ENCODE measurements around the gene AIMP1.
"Not testable (repeated sequence)": the region's sequence is repeated elsewhere in the genome, so short reads cannot be mapped to it uniquely, and the experiment has no call there.

The AIMP1 gene

DNA sequence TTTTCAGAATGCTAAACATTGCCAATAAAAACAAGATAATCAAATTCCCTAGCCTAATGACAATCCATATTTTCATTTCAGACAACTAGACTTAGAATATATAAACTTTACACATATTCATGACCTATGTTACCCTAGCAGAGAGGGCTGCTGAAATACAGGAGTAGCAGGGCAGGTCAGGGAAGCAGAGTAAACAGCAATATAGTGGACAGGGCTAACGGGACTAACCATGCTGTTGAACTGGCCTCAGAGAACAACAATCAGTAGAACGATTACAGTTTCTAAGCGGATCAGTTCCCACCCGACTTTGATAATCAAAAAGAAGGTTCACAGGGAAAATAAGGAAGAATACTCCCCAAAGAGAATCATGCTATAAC, 14.3 kb upstream of the AIMP1 start:
- Mint-ChIP-seq H3K36me3 (peaks cover 53% of the 10 kb centered on the region), H3K4me1 (peaks cover 5% of the 10 kb centered on the region), H3K4me3 (no peak overlapping the region), H3K9me3 (no peaks in the 10 kb centered on the region), H3K27ac (no peak overlapping the region)
- DNase-seq (ENCODE audit: low spot score in 2 of 2) (no peak), ATAC-seq (no peak)

DNA sequence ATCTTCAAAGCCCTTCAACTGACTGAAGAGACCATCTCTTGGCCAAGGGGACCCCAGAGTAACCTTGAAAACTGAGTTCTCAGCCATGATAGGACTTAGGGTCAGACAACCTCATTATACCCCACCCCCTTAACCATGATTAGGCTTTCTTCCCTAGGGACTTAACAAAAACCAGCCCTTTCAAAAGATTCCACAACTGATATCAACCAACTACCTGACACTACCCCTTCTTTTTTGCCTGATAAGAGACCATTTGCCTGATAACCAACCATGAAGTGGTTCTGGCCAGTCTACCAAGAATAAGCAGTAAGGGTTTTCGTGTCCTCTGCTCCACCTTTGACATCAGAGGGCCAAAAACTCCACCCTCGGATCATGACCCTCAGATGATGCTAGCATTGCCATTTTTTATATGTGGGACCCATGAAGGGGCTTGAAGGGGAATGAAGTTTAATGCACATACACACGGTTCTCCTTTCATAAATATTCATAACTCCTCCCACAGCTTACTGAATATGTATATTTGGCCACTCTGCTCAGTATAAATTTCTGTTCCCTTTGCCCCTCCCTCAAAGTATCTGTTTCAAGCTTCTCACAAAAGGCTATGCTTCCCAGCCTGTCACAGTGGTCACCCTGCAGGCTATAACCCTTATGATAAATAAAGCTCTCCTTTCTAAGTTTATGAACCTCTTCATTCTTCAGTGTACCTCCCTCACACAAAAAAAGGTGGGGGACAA, 12.6 kb upstream of the AIMP1 start:
- Mint-ChIP-seq H3K4me3 (no peak overlapping the region), H3K9me3 (no peaks in the 10 kb centered on the region), H3K36me3 (peaks cover 43% of the 10 kb centered on the region), H3K4me1 (peaks cover 5% of the 10 kb centered on the region), H3K27ac (no peak overlapping the region)
- ATAC-seq (no peak), DNase-seq (ENCODE audit: low spot score in 2 of 2) (no peak)

DNA sequence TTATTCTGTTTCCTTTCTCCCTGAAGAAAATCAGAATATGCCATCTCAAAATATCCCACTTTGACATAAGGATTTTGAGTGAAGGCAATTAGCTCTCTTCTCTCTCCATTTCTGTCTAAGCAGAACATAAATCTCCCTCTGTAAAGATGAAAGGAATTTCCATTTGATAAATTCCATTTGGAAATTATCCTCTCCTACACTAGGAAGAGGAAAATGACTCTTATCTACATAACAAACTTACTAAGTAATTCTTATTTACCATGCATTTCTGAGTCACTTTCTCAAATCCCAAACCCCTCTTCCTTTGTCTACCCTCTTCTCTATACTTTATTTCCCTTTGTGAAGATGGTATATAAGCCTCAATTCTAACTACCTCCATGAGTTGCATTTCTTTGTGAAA, 11.7 kb upstream of the AIMP1 start:
- ATAC-seq (no peak), DNase-seq (ENCODE audit: low spot score in 2 of 2) (no peak)
- Mint-ChIP-seq H3K36me3 (peaks cover 39% of the 10 kb centered on the region), H3K27ac (peak overlapping the region; percentile 20), H3K4me1 (peaks cover 5% of the 10 kb centered on the region), H3K9me3 (no peaks in the 10 kb centered on the region), H3K4me3 (no peak overlapping the region)

DNA sequence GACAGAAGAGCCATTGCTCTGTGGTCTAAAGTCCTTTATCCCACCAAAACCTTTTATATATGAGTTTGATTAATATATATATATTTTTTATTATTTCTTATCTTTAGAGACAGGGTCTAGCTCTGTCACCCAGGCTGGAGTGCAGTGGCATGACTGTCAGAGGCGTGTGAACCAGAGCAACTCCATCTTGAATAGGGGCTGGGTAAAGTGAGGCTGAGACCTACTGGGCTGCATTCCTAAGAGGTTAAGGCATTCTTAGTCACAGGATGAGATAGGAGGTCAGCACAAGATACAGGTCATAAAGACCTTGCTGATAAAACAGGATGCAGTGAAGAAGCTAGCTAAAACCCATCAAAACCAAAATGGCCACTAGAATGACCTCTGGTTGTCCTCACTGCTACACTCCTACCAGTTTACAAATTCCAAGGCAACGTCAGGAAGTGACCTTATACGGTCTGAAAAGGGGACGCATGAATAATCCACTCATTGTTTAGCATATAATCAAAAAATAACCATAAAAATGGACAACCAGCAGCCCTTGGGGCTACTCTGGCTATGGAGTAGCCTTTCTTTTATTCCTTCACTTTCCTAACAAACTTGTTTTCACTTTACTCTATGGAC, 10.8 kb upstream of the AIMP1 start:
- ATAC-seq (no peak), DNase-seq (ENCODE audit: low spot score in 2 of 2) (no peak)
- Mint-ChIP-seq H3K9me3 (no peaks in the 10 kb centered on the region), H3K4me3 (no peak overlapping the region), H3K27ac (no peak overlapping the region), H3K36me3 (peaks cover 31% of the 10 kb centered on the region), H3K4me1 (peaks cover 9% of the 10 kb centered on the region)

- no peak for ATAC-seq
- Mint-ChIP-seq H3K9me3 (no peaks in the 10 kb centered on the region), H3K4me3 (no peak overlapping the region), H3K27ac (no peak overlapping the region), H3K36me3 (peaks cover 31% of the 10 kb centered on the region), H3K4me1 (peaks cover 9% of the 10 kb centered on the region)
- DNase-seq (ENCODE audit: low spot score in 2 of 2): no peak
Observed at GRCh38 chr4:106306561-106306960, 9.8 kb upstream of the AIMP1 start.

GRCh38 chr4:106312377-106312776, 4.0 kb upstream of the AIMP1 start:
- peaks cover 20% of the 10 kb centered on the region for H3K4me1 Mint-ChIP-seq
- ATAC-seq: no peak

DNA sequence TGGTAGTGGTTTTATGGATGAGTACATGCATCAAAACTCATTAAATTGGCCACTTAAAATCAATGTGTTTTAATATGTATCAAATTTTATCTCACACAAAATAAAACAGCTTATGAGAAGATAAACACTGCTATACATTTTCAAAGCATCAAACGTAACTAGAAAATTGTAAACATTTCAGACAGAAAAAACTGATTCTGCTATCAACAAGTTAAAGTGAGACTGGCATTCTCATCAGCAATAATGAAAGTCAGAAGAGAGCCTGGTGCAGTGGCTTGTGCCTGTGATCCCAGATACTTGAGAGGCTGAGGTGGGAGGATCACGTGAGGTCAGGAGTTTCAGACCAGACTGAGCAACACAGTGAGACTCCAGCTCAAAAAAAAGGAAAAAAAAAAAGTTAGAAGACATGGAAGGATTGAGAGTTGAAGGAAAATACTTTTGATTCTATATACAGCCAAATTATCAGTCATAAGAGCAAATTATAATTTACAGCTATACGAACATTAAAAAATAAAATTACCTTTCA, 3.3 kb upstream of the AIMP1 start:
- ATAC-seq (no peak), DNase-seq (ENCODE audit: low spot score in 2 of 2) (no peak)
- Mint-ChIP-seq H3K9me3 (no peaks in the 10 kb centered on the region), H3K4me3 (no peak overlapping the region), H3K4me1 (peaks cover 22% of the 10 kb centered on the region), H3K27ac (peak overlapping the region; percentile 15), H3K36me3 (peaks cover 8% of the 10 kb centered on the region)

More at GRCh38 chr4:106312377-106312776, 4.0 kb upstream of the AIMP1 start:
- H3K36me3 Mint-ChIP-seq: peaks cover 7% of the 10 kb centered on the region
- no peak for DNase-seq (ENCODE audit: low spot score in 2 of 2)
- no peak overlapping the region for H3K4me3 Mint-ChIP-seq
- H3K9me3 Mint-ChIP-seq: no peaks in the 10 kb centered on the region
- H3K27ac Mint-ChIP-seq: peak overlapping the region; percentile 15

DNA sequence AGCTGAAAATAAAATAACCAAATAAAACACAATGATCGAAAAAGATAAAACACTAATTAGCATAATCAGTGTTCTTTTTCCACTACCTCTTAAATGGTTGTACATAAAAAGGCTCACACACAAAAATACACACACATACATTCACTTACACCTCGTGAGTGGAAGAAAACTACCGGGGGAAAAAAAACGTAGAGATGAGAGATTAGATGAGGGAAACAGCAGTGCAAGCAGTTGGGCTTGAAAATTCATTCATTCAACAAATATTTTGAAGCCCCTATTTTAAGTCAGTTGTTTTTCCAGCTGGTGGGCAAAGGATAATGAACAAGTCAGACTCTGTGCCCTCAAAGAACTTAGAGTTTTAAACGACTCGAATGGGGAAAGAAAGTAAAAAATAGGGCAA, 1.4 kb upstream of the AIMP1 start:
- H3K4me3 Mint-ChIP-seq: no peak overlapping the region
- H3K36me3 Mint-ChIP-seq: peaks cover 14% of the 10 kb centered on the region
- ATAC-seq: no peak
- peaks cover 30% of the 10 kb centered on the region for H3K4me1 Mint-ChIP-seq
- no peaks in the 10 kb centered on the region for H3K9me3 Mint-ChIP-seq
- DNase-seq (ENCODE audit: low spot score in 2 of 2): no peak
- no peak overlapping the region for H3K27ac Mint-ChIP-seq

DNA sequence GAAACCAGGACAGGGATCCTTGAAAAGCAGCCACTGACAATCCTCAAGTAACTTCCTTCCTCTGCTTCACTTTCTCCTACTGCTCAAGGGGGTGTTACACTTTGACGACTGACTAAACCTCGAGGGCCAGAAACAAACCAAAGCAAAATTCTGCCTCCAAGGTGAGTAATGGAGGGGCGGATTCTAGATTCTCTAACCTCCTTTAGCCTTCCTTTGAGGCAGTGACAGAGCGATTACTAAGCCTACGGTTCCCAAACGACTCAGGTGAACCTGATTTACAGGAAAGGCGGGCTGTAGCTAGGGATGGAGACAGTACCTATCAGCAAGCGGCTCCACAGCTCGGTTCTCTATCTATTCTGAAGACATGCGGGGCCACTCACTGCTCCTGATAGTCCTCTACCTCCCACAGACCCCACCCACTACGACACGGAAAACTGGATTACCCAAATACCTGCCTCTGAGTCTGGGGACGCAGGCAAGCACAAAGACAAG, 828 bp upstream of the AIMP1 start:
- Mint-ChIP-seq H3K9me3 (no peaks in the 10 kb centered on the region), H3K4me1 (peaks cover 26% of the 10 kb centered on the region), H3K4me3 (no peak overlapping the region), H3K36me3 (peaks cover 20% of the 10 kb centered on the region), H3K27ac (no peak overlapping the region)
- DNase-seq (ENCODE audit: low spot score in 2 of 2) (peak in 1 of 2 donors; percentile 10), ATAC-seq (peak; percentile 80)

GRCh38 chr4:106316773-106317409, 541 bp downstream of the AIMP1 start:
- Mint-ChIP-seq H3K9me3 (no peaks in the 10 kb centered on the region), H3K4me1 (peaks cover 26% of the 10 kb centered on the region), H3K4me3 (no peak overlapping the region), H3K27ac (no peak overlapping the region), H3K36me3 (peaks cover 30% of the 10 kb centered on the region)
- DNase-seq (ENCODE audit: low spot score in 2 of 2) (no peak), ATAC-seq (no peak)

DNA sequence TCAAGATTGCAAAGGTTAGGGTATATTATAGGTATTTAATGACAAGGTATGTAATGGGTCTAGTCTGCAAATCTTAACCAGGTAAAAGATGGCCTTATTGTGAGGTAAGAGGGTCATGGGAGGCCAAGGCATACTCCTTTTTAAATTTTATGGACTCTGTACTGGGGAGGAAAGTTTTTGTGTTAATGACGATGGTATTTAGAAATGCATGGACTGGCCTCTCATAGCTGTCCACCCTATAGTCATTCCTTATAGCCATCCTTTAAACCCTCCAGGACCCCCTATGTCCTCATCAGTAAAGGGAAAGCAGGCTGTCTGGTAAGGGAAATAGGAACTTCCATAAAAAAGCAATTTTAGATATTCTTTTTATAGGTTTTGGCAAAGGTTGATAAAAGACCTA, 1.5 kb downstream of the AIMP1 start:
- no peak overlapping the region for H3K4me3 Mint-ChIP-seq
- H3K9me3 Mint-ChIP-seq: no peaks in the 10 kb centered on the region
- H3K4me1 Mint-ChIP-seq: peaks cover 26% of the 10 kb centered on the region
- ATAC-seq (no peak), DNase-seq (ENCODE audit: low spot score in 2 of 2) (no peak)
- H3K27ac Mint-ChIP-seq: no peak overlapping the region
- H3K36me3 Mint-ChIP-seq: peaks cover 32% of the 10 kb centered on the region

DNA sequence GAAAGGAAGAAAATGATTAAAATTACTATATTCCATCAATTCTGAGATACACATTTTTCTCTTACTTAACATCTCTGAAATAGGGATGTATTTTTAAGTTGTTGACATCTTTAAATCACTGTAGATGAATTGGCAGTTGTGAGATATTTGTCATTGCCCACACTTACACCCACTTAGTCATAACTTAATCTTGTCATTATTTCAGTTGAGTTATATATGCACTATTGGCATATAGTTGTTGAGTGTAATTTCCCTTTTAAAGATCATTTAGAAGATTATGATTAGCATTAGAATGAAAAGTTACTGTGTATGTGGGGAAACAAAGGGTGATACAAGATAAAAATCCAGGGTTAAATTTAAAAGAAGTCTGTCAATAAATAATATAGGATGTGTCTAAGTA, 2.2 kb downstream of the AIMP1 start:
- ATAC-seq (peak; percentile 42), DNase-seq (ENCODE audit: low spot score in 2 of 2) (no peak)
- H3K36me3 Mint-ChIP-seq: peaks cover 38% of the 10 kb centered on the region
- H3K4me3 Mint-ChIP-seq: no peak overlapping the region
- peaks cover 19% of the 10 kb centered on the region for H3K4me1 Mint-ChIP-seq
- no peaks in the 10 kb centered on the region for H3K9me3 Mint-ChIP-seq
- H3K27ac Mint-ChIP-seq: peak overlapping the region; percentile 20

DNA sequence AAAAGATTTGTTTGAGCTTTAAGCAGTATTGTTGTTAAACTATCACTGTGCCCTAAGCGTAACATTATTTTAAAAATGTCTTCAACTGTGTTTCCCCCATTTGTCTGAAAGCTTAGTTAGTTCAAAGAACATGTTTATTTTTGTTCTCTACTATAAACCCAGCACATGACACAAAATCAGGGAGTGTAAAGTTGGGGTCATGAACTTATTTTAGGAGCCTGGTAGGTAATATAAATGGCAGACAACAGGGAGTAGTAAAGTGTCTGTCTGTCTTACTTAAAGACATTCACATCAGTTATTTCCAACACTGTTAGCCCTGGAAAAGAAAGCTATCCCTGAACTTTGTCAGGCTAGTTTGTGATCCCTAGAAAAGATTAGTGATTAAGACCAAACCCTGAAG, 3.9 kb downstream of the AIMP1 start:
- no peak overlapping the region for H3K4me3 Mint-ChIP-seq
- ATAC-seq (no peak), DNase-seq (ENCODE audit: low spot score in 2 of 2) (no peak)
- peaks cover 10% of the 10 kb centered on the region for H3K4me1 Mint-ChIP-seq
- H3K9me3 Mint-ChIP-seq: no peaks in the 10 kb centered on the region
- H3K36me3 Mint-ChIP-seq: peaks cover 50% of the 10 kb centered on the region
- no peak overlapping the region for H3K27ac Mint-ChIP-seq

- H3K4me3 Mint-ChIP-seq; H3K4me1 Mint-ChIP-seq; ATAC-seq; DNase-seq (ENCODE audit: low spot score in 2 of 2); H3K27ac Mint-ChIP-seq; H3K9me3 Mint-ChIP-seq: not testable (repeated sequence)
- peaks cover 58% of the 10 kb centered on the region for H3K36me3 Mint-ChIP-seq
Observed at GRCh38 chr4:106321168-106321567, 4.8 kb downstream of the AIMP1 start.

DNA sequence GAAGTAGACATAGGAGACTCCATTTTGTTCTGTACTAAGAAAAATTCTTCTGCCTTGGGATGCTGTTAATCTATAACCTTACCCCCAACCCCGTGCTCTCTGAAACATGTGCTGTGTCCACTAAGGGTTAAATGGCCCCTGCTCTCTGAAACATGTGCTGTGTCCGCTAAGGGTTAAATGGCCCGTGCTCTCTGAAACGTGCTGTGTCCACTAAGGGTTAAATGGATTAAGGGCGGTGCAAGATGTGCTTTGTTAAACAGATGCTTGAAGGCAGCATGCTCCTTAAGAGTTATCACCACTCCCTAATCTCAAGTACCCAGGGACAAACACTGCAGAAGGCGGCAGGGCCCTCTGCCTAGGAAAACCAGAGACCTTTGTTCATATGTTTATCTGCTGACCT, 5.5 kb downstream of the AIMP1 start:
- not testable (repeated sequence) for ATAC-seq; H3K4me1 Mint-ChIP-seq; DNase-seq (ENCODE audit: low spot score in 2 of 2); H3K4me3 Mint-ChIP-seq; H3K27ac Mint-ChIP-seq; H3K9me3 Mint-ChIP-seq
- H3K36me3 Mint-ChIP-seq: peaks cover 64% of the 10 kb centered on the region
